Right lobe of liver (tissue), 4 donors: ENCODE results near the gene CWC15.

Experiments
- CTCF ChIP-seq, 4 donors: fragments of 200-600 bp in 3 of 4; fragments of 450-650 bp in 1 of 4; IDR thresholded peaks; one replicate each; pipeline versions ENCODE4 v1.5.1 to v1.8.0; 2016 to 2022; ENCODE audit warnings: antibody characterized with exemption in 4 of 4, mild to moderate bottlenecking in 2 of 4
- POLR2A ChIP-seq: fragments of 450-650 bp; IDR thresholded peaks from one replicate; pipeline ENCODE4 v1.6.1; 2017; ENCODE audit warnings: antibody characterized with exemption, mild to moderate bottlenecking
- donor health status: DM: no; HTN: no; CAD: no.
- donor health status: DM: no; HTN: no; CAD: no.
- donor health status: DM: no; HTN: yes; CAD: no.

- no peak for TF ChIP-seq CTCF (IDR thresholded peaks at IDR 0.05)
- no peak for TF ChIP-seq POLR2A
Measured at GRCh38 chr11:94997437-94997836, 24.1 kb upstream of the CWC15 start.
